HepG2 (cell line): ENCODE data around the gene DTYMK. TPM values are rescaled to one million over a fixed set of nuclear protein-coding genes. Genes with fewer than 3 reads are reported as not detected.

Source experiments
- CCDC6 ChIP-seq: sonication (generic); formaldehyde crosslinking; IDR thresholded peaks from 2 replicates; pipeline ENCODE4 v1.8.1; 2022; ENCODE audit warnings: mild to moderate bottlenecking, missing genetic modification reagents, moderate library complexity
- FOXO1 ChIP-seq: sonication (generic); formaldehyde crosslinking; IDR thresholded peaks from 2 replicates; pipeline ENCODE4 v1.4.0; 2020; ENCODE audit warnings: missing genetic modification reagents
- FOXP4 ChIP-seq: sonication (generic); formaldehyde crosslinking; IDR thresholded peaks from 2 replicates; pipeline ENCODE4 v1.4.0; 2020; ENCODE audit warnings: missing genetic modification reagents
- IRX3 ChIP-seq: sonication (generic); formaldehyde crosslinking; IDR thresholded peaks from 2 replicates; pipeline ENCODE4 v1.8.1; 2023; ENCODE audit warnings: mild to moderate bottlenecking, low read depth, missing genetic modification reagents, borderline replicate concordance
- NR2F6 ChIP-seq, 2 experiments: IDR thresholded peaks; 2 replicates each; pipeline ENCODE4 v1.6.1; 2016; ENCODE audit warnings: antibody characterized with exemption in 1 of 2, mild to moderate bottlenecking in 1 of 2
- SAP130 ChIP-seq: IDR thresholded peaks from 2 replicates; pipeline ENCODE4 v1.6.1; 2016; ENCODE audit warnings: low read depth
- SOX13 ChIP-seq, 3 experiments: fragments of 450-650 bp in 1 of 3; sonication (generic) in 1 of 3; formaldehyde crosslinking in 1 of 3; IDR thresholded peaks in 2 of 3; conservative IDR thresholded peaks in 1 of 3; 2 replicates each; pipeline versions ENCODE4 v1.5.0 to v1.6.1; 2016 to 2020; ENCODE audit warnings: antibody characterized with exemption in 1 of 3, mild to moderate bottlenecking in 1 of 3, missing compliant biosample characterization in 1 of 3, missing genetic modification reagents in 1 of 3, moderate library complexity in 1 of 3
- SP2 ChIP-seq: sonication (generic); formaldehyde crosslinking; IDR thresholded peaks from 2 replicates; pipeline ENCODE4 v1.5.1; 2020; ENCODE audit warnings: mild to moderate bottlenecking, missing genetic modification reagents
- ZFP36L1 ChIP-seq: sonication (generic); formaldehyde crosslinking; IDR thresholded peaks from 2 replicates; pipeline ENCODE4 v1.8.0; 2022; ENCODE audit warnings: mild to moderate bottlenecking, missing genetic modification reagents, moderate library complexity
- ZFP36L2 ChIP-seq: sonication (generic); formaldehyde crosslinking; IDR thresholded peaks from 2 replicates; pipeline ENCODE4 v1.4.0; 2020; ENCODE audit warnings: missing genetic modification reagents
- ZNF12 ChIP-seq: sonication (generic); formaldehyde crosslinking; IDR thresholded peaks from 2 replicates; pipeline ENCODE4 v1.5.0; 2020; ENCODE audit warnings: missing genetic modification reagents
- ZNF274 ChIP-seq: sonication (generic); formaldehyde crosslinking; IDR thresholded peaks from 2 replicates; pipeline ENCODE4 v1.5.1; 2020; ENCODE audit warnings: mild to moderate bottlenecking, missing genetic modification reagents
- ZNF3 ChIP-seq: IDR thresholded peaks from 2 replicates; pipeline ENCODE4 v1.7.0; 2017; ENCODE audit warnings: inconsistent platforms
- ZNF563 ChIP-seq: sonication (generic); formaldehyde crosslinking; IDR thresholded peaks from 2 replicates; pipeline ENCODE4 v1.8.0; 2022; ENCODE audit warnings: mild to moderate bottlenecking, moderate library complexity, missing genetic modification reagents
- ZNF724P ChIP-seq: sonication (generic); formaldehyde crosslinking; IDR thresholded peaks from 2 replicates; pipeline ENCODE4 v1.8.0; 2022; ENCODE audit warnings: missing genetic modification reagents, borderline replicate concordance
- polyA plus RNA-seq, 8 experiments: library from polyadenylated mRNA; depleted of rRNA in 3 of 8; stranded (reverse) in 7 of 8; unstranded in 1 of 8; fragments of >200 nt; fragmentation: Illumina TruSeq in 4 of 8; extraction: Trizol in 4 of 8; gene quantifications; 2 replicates each; pipeline versions ENCODE4 v1.2.1 to v1.2.3, GENCODE V29; 2011 to 2016; ENCODE audit warnings: low read depth in 4 of 8, missing spikeins in 1 of 8, mixed read lengths in 1 of 8; ENCODE audit not compliant: insufficient read depth in 1 of 8
- total RNA-seq, 5 experiments: library from RNA; depleted of rRNA; stranded (reverse); fragments of >200 nt; fragmentation: Illumina TruSeq; extraction: Trizol; gene quantifications; 2 replicates each; pipeline ENCODE4 v1.2.3, GENCODE V29; 2016; ENCODE audit warnings: low read depth in 1 of 5
- TF ChIP-seq, protein P1 (sequence below): sonication (generic); formaldehyde crosslinking; IDR thresholded peaks from 2 replicates; pipeline ENCODE4 v1.4.0; 2020; ENCODE audit warnings: mild to moderate bottlenecking, missing genetic modification reagents
- TF ChIP-seq, protein P2 (sequence below): sonication (generic); formaldehyde crosslinking; IDR thresholded peaks from 2 replicates; pipeline ENCODE4 v1.8.0; 2022; ENCODE audit warnings: missing genetic modification reagents, mild to moderate bottlenecking, inconsistent platforms, borderline replicate concordance
- TF ChIP-seq, protein P3 (sequence below): sonication (generic); formaldehyde crosslinking; IDR thresholded peaks from 2 replicates; pipeline ENCODE4 v1.8.0; 2022; ENCODE audit warnings: mild to moderate bottlenecking, missing genetic modification reagents, borderline replicate concordance
- TF ChIP-seq, protein P4 (sequence below): sonication (generic); formaldehyde crosslinking; IDR thresholded peaks from 2 replicates; pipeline ENCODE4 v1.8.0; 2023; ENCODE audit warnings: mild to moderate bottlenecking, missing genetic modification reagents

The DTYMK gene
- total and polyA plus RNA-seq, 2 of the 13 experiments (the other 11 are each of a cell fraction or from before 2014, with no cell fraction given) = 57.5 to 134 TPM

DNA sequence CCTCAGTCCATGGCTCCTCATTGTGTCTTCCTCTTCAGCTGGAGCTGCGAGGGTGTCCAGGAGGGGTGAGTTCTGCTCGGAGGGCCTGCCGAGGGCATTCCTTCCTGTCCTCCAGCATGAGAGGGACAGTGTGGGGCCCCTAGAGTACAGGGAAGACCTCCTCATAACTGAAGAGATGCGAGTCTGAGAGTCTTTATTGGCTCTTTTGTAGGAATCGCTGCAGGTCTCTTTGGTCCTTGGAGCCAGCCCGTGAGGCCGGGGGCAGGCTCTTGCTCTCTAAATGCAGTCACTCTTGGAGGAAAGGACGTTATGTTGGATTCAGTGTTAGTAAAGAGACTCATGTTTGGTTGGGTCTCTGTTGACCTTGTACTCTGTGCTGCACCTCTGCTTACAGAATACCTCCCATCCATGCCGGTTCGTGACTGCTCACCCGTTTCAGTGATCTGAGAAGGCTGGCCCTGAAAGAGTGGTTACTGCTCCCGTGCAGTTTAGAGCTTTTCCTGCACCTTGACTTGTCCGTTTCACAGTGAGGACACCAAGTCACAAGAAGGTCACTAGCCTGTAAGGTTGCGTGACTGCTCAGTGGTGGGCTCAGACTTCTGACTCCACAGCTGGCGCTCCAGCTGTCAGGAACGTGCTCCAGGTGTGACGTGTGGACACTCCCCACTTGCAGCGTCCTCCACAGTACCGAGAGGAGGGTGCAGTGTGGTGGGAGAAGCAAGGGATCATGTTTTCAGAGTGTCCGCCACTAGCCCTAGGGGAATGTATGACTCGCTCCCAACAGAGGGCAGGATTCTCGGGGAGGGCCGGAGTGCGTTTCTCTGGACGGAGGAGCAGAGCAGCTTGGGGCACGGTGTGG lies 41.3 kb downstream of the DTYMK start (continued):
- TF ChIP-seq, protein P1, sequence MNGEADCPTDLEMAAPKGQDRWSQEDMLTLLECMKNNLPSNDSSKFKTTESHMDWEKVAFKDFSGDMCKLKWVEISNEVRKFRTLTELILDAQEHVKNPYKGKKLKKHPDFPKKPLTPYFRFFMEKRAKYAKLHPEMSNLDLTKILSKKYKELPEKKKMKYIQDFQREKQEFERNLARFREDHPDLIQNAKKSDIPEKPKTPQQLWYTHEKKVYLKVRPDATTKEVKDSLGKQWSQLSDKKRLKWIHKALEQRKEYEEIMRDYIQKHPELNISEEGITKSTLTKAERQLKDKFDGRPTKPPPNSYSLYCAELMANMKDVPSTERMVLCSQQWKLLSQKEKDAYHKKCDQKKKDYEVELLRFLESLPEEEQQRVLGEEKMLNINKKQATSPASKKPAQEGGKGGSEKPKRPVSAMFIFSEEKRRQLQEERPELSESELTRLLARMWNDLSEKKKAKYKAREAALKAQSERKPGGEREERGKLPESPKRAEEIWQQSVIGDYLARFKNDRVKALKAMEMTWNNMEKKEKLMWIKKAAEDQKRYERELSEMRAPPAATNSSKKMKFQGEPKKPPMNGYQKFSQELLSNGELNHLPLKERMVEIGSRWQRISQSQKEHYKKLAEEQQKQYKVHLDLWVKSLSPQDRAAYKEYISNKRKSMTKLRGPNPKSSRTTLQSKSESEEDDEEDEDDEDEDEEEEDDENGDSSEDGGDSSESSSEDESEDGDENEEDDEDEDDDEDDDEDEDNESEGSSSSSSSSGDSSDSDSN (CRISPR knock-in tag) = peak; percentile 82
- TF ChIP-seq SP2 (0 out of 2 replicates have a peak, but pooled peaks have one; percentile 41), SOX13 (IDR thresholded peaks at IDR 0.05) (no peak; the same call in 1 of the 2 replicates), SOX13 (CRISPR knock-in tag; conservative IDR thresholded peaks at IDR 0.05 in 1 of 2, IDR thresholded peaks at IDR 0.05 in 1 of 2) (peak in 1 of 2 experiments; percentile 51; a peak in 1 of 4 replicates), FOXP4 (CRISPR knock-in tag) (peak; percentile 74), CCDC6 (CRISPR knock-in tag) (0 out of 2 replicates have a peak, but pooled peaks have one; percentile 20), ZNF12 (CRISPR knock-in tag) (peak; percentile 77; the same call in 1 of the 2 replicates), ZFP36L2 (CRISPR knock-in tag) (0 out of 2 replicates have a peak, but pooled peaks have one; percentile 24), IRX3 (CRISPR knock-in tag) (peak; percentile 65; the same call in 1 of the 2 replicates), ZNF274 (CRISPR knock-in tag) (peak; percentile 75; the same call in 1 of the 2 replicates), ZNF3 (CRISPR knock-in tag) (peak; percentile 80), ZFP36L1 (CRISPR knock-in tag) (peak; percentile 67; the same call in 1 of the 2 replicates), NR2F6 (IDR thresholded peaks at IDR 0.05) (peak; percentile 69), NR2F6 (CRISPR knock-in tag; IDR thresholded peaks at IDR 0.05) (peak; percentile 36; the same call in 1 of the 2 replicates), SAP130 (peak; percentile 95), ZNF563 (0 out of 2 replicates have a peak, but pooled peaks have one; percentile 68), FOXO1 (CRISPR knock-in tag) (peak; percentile 40), ZNF724P (CRISPR knock-in tag) (0 out of 2 replicates have a peak, but pooled peaks have one; percentile 49)
- TF ChIP-seq, protein P2, sequence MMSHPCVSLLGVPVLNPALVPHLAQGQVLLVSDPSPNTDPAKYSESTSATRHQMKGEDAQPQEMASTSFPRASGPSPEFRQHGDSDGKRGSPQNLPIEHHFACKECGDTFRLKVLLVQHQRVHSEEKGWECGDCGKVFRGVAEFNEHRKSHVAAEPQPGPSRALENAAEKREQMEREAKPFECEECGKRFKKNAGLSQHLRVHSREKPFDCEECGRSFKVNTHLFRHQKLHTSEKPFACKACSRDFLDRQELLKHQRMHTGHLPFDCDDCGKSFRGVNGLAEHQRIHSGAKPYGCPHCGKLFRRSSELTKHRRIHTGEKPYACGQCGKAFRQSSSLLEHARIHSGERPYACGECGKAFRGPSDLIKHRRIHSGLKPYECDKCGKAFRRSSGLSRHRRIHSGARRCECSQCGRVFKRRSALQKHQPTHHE (CRISPR knock-in tag) = peak; percentile 65; the same call in 1 of the 2 replicates
- TF ChIP-seq, protein P3, sequence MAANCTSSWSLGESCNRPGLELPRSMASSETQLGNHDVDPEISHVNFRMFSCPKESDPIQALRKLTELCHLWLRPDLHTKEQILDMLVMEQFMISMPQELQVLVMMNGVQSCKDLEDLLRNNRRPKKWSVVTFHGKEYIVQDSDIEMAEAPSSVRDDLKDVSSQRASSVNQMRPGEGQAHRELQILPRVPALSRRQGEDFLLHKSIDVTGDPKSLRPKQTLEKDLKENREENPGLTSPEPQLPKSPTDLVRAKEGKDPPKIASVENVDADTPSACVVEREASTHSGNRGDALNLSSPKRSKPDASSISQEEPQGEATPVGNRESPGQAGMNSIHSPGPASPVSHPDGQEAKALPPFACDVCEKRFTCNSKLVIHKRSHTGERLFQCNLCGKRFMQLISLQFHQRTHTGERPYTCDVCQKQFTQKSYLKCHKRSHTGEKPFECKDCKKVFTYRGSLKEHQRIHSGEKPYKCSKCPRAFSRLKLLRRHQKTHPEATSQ = peak; percentile 88; the same call in 1 of the 2 replicates
- TF ChIP-seq, protein P4, sequence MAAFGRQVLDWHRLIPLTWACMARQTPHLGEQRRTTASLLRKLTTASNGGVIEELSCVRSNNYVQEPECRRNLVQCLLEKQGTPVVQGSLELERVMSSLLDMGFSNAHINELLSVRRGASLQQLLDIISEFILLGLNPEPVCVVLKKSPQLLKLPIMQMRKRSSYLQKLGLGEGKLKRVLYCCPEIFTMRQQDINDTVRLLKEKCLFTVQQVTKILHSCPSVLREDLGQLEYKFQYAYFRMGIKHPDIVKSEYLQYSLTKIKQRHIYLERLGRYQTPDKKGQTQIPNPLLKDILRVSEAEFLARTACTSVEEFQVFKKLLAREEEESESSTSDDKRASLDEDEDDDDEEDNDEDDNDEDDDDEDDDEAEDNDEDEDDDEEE (CRISPR knock-in tag) = peak; percentile 98; the same call in 1 of the 2 replicates
